ENCODE measurements around the gene SYNPO2.

The SYNPO2 gene

DNA sequence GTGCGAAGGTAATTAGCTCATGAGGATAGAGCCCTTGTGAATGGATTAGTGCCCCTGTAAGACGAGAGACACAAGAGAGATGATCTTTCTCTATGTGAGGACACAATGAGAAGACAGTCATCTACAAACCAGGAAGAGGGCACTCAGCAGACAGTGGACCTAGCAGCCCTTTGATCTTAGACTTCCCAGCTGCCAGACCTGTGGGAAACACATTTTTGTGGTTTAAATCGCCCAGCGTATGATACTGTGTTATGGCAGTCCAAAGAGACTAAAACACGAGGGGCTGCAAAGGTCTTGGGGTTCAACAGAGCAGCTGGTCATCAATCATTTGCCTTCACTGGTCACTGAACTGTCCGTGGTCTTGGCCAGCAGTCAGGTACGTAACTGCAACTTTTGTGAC is 9.2 kb upstream of the SYNPO2 start:
- no peak for DNase-seq

DNA sequence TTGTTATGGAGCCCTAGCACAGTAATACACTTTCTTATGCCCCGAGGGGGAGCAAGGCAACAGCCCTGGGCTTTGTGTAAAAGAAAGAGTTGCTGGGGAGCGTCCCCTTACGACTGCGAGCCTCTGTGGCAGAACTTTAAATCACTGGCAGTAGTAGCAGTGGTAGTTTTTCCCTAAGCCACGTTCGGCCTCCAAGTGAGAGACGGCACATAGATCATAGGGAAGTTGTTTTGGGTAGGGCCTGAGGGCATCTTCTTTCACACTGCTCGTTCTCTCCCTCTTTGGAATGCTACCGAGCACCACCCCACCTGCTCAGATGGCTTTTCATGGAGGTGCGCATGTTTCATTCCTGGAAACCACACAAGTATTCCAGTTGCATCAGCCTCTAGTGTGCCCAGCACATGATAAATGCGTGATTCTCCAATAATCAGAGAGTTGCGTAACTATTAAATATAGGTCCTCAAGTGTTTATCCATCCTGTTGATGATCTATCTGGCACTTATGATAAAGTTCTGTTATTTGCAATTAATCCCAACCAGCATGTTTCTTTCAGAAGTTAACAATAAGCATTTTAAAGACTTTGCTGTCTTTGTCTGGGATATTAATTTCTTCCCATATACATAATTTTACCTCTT is 7.0 kb upstream of the SYNPO2 start:
- DNase-seq, result no peak

GRCh38 chr4:118883861-118884260 is 4.8 kb upstream of the SYNPO2 start:
- no peak for DNase-seq

- DNase-seq, result no peak
Measured at GRCh38 chr4:118884716-118885115, 3.9 kb upstream of the SYNPO2 start.

GRCh38 chr4:118889312-118889691 is 648 bp downstream of the SYNPO2 start:
- DNase-seq, result no peak

GRCh38 chr4:118894034-118894433 is 5.4 kb downstream of the SYNPO2 start:
- DNase-seq, result no peak

GRCh38 chr4:118898221-118898620 is 9.6 kb downstream of the SYNPO2 start:
- no peak for DNase-seq

DNA sequence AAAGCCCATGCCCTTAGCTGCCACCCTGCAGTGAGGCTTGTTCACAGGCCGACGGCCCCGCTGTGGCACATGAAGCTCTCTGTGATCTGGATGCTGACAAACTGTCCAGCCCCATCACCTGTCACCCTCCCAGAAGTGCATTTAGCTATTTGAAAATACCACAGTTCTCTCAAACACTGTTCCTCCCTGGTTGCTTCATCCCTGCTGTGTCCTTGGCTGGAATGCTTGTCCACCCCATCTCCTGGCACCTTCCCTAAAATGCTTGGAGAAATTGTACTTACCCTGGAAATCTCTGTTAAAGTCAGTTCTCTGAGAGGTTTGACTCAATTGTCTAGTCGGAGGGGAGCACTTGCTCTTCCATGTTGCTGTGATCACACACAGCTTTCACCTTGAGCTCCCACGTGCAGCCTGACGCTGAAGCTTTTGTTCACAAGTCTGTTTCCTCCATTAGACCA is 10.1 kb downstream of the SYNPO2 start:
- DNase-seq, result no peak

DNA sequence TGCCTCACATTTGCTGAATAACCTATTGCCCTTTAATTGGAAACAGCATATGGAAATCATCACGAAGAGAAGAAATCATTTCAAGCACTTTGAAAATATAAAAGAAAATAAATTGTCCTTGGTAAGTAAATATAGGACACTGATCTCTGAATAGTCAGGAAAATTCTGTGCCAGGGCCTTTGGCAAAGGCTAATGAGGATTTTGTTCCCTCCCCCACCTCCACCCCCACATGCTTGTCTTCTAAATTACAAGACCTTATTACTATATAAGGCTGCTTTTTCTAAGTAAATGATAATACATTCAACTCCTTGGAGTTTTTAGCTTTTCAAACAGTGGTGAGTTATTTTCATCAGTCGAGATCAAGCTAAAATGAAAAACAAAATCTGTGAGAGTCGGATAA is 15.8 kb downstream of the SYNPO2 start:
- DNase-seq, result no peak

GRCh38 chr4:118904935-118905334 is 16.3 kb downstream of the SYNPO2 start:
- DNase-seq, result no peak

- no peak for DNase-seq
Measured at GRCh38 chr4:118905566-118905965, 16.9 kb downstream of the SYNPO2 start.

GRCh38 chr4:118909173-118909956 is 20.7 kb downstream of the SYNPO2 start:
- DNase-seq, result no peak

GRCh38 chr4:118910221-118910620 is 21.6 kb downstream of the SYNPO2 start:
- DNase-seq, result no peak

- DNase-seq, result no peak
Measured at GRCh38 chr4:118911238-118911703, 22.6 kb downstream of the SYNPO2 start.

GRCh38 chr4:118915468-118915867 is 26.8 kb downstream of the SYNPO2 start:
- DNase-seq, result no peak

- DNase-seq, result no peak
Measured at GRCh38 chr4:118916691-118917289, 28.1 kb downstream of the SYNPO2 start.

- no peak for DNase-seq
Measured at GRCh38 chr4:118917582-118917981, 28.9 kb downstream of the SYNPO2 start.

DNA sequence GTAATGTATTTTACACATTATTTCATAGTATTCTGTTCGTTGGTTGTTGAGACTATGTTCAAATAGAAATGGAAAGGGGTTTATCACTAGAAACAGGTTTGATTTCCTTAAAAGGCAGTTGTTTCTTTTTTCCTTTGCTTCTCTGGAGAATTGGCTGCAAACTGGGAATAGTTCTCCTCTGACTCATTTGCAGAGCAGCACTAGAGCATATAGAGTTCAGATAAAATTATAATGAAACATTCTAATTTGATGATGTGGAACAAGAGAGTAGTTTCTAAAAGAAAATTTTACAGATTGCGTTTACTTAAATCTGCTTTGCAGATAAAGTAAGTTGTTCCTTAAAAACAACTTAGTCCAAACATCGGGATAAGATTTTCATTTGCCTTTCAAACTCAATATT is 29.7 kb downstream of the SYNPO2 start:
- no peak for DNase-seq

DNA sequence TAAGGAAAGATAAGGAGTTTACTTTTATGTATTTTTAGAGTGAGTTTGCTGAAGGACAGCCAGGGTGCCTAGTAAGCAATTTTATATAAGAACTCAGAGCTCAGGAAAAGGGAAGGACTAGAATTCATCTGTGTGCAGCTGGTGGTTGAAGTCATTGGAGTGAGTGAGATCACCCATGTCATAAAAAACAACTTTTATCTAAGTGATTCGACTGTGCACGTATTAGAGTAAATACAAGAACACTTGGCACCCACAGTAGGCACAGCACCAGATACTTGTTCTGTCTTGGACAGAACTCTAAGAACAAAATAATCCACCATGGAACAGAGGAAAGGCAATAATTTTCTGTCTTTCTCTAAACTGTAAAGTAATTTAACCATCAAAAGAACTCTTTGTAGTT is 31.6 kb downstream of the SYNPO2 start:
- no peak for DNase-seq

DNA sequence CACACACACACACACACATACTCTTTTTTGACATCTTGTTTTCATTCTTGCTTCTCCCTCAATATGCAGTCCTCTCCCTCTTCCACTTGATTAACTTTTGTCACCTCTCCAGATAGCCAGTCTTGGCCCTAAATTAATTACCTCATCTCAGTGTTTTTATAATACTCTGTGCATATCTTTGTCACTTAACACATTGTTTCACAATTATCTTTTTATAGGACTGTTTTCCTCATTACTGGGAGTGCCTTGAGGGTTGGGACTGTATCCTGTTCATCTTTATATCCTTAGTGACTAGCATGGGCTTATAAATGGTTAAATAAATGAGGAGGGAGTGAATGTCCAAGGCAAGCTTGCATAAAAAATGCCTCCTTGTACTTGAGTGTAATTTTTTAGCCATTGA is 33.1 kb downstream of the SYNPO2 start:
- DNase-seq, result no peak

- no peak for DNase-seq
Measured at GRCh38 chr4:118923891-118924290, 35.2 kb downstream of the SYNPO2 start.

DNA sequence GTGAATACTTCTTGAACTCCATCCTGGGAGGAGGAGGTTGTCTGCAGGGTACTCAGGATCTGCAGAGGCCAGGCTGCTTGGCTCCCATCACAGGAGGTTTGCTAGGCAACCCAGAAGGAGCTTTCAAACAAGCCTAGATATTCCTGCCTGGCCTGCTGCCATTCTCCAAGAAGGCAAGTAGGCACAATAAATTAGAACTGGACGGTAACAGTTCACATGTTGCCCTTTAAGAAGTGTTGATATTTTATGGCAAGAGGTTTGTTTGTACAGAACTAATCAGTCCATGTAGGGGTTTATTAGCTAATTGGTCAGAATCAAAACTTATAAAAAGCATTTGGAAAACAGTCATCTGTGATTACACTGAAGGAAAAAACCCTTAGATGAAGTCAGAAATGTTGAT is 39.3 kb downstream of the SYNPO2 start:
- DNase-seq, result no peak

DNA sequence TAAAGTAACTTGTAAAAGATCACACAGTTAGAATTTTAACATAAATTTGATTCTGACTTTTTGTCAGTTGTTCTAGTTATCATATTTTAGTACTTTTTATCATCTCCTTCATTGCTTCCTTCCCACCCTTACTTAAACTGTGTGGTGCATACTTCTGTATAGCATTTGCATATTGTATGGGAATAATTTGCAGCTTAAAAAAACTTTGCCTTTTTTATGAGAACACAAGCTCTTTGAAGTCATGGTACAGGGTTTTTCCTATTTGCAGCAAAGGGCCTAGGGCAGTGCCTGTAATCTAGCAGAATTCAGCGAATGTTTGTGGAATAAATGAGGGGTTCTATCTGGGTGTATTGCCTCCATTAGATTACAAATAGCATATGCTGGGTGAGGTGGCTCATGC is 41.6 kb downstream of the SYNPO2 start:
- no peak for DNase-seq

- DNase-seq, result no peak
Measured at GRCh38 chr4:118931786-118932185, 43.1 kb downstream of the SYNPO2 start.

All from CD4-positive, alpha-beta T cell treated with Interleukin-10 for 1 hour (primary cell).